ENCODE data around the gene ADAMTS2.

The ADAMTS2 gene

GRCh38 chr5:179265514-179266290 lies 79.6 kb downstream of the ADAMTS2 start:
- DNase-seq: no peak

DNA sequence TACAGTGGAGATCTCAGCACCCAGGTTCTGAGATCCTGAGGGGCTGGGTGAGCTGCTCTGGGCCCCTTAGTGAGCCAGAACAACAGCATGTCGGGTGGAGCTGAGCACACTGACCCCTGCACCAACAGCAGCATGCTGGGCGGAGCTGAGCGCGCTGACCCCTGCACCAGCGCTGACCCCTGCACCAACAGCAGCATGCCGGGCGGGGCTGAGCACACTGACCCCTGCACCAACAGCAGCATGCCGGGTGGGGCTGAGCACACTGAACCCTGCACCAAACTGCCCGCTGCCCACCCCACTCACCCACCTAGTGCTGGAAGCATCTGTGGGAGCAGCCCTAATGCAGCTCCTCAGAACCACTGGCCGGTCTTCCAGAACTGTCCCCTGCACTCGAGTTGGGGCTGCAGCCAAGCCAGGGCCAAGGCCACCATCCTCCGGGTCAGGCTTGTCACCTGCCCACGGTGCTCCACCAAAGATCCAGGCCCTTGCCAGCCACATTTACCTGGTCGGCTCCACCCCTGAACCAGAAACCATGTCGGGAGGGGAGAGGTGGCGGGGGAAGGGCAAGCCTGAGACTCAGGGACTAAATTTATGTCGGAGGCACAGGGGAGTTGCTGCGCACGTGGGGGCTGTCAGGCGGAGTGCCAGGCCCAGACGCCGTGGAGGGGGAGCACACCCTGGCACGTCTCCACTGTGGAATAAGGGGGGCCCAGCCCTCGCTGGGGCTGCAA lies 80.3 kb downstream of the ADAMTS2 start:
- DNase-seq: no peak

GRCh38 chr5:179264053-179264782 lies 81.0 kb downstream of the ADAMTS2 start:
- no peak for DNase-seq

DNA sequence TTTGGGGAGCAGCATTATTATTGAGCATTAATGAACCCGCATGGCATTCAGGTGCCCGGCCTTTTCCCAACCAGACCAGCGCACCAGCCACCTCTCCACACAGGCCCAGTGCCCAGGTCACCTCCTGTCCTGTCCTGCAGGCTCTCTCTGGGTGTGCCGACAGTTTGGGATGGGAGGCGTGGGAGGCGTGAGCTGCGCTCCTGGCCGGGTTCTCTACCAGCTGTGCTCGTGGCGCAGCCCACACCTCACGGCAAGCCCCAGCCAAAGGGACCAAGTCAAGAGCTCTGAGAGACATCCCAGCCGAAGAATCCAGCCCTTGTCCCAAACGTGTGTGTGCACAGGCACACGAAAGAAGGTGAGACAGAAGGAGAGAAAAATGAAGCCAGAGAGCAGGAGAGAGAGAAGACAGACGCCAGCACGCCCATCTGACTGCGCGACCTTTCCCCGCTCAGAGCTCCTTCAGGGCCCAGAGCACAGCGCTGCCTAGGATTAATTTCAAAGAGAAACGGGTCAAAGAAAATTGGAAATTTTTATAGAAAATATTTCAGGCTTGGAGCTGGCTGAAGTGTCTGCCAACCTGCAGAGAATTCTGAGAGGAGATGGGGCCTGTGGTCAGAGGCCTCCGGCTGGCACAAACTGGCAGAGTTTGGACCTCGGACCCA lies 81.7 kb downstream of the ADAMTS2 start:
- no peak for DNase-seq

DNA sequence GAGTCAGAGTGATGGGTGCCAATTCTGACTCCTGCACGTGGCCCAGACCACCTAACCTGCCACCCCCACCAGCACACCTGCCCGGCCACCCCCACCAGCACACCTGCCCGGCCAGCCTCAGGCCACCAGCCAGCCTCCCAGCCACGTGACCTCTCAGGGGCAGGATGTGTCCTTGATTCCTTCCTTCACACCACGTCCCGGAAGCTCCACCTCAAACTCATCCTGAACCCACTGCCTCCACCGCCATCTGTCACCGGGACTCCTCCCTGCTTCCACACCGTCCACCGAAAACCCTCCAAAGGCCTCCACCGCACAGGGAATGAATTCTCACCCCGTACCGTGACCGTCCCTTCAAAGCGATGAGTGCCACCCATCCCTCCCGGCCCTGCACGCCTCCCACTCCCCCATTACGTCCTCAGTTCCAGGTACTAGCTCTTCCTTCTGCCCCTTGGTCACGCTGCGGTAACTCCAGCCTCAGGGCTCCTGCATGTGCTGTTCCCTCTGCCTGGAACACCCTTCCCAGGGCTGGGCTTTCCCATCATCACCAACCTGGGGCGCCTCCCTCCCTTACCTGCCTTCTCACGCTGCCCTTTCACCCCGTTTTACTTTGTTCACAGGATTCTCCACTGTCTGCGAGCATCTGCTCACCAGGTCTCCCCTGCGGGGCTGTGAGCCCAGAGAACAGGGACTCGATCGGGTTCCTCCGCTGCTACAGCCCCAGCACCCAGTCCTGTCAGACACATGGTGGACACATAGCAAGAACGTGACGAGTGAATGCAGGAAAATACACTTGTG lies 82.9 kb downstream of the ADAMTS2 start:
- no peak for DNase-seq

DNA sequence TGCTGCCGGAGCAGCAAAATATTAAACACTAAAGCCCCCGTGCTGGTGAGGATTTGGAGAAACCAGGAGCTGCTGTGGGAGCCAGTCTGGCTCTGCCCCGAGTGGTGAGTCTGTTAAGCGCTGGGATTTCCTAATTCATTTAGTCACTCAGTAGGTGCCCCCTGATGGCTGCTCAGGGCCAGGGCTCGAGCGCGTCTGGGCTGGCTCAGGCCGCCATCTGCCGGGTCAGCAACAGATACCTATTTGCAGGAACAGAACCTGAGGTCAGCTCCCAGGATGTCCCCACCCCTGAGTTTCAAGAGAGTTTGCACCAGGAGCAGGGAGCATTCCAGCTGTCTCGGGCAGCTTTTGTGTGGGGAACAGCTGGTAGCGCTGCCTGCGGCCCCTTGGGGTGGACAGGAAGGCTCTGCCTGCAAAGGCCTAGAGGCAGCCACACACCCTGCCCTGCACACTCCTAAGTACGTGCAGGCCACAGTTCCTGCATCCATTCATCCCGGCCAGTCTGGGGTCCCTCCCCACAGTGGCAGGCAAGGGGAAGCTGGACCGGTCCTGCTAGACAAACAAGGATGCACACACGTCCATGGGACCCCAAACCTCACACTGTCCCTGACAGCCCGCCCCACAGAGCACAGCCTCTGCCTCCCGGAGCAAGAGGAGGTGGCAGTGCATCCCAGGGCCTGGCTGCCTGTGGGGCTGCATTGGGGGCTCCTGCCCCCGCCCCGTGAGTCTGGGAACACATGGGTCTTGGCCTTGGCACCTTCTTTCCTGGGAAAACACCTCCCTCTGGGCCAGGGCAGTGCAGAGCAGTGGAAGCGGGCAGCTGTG lies 83.7 kb downstream of the ADAMTS2 start:
- peak in 1 of 2 donors; percentile 30 for DNase-seq

- no peak for DNase-seq
Observed at GRCh38 chr5:179260324-179261070, 84.8 kb downstream of the ADAMTS2 start.

DNA sequence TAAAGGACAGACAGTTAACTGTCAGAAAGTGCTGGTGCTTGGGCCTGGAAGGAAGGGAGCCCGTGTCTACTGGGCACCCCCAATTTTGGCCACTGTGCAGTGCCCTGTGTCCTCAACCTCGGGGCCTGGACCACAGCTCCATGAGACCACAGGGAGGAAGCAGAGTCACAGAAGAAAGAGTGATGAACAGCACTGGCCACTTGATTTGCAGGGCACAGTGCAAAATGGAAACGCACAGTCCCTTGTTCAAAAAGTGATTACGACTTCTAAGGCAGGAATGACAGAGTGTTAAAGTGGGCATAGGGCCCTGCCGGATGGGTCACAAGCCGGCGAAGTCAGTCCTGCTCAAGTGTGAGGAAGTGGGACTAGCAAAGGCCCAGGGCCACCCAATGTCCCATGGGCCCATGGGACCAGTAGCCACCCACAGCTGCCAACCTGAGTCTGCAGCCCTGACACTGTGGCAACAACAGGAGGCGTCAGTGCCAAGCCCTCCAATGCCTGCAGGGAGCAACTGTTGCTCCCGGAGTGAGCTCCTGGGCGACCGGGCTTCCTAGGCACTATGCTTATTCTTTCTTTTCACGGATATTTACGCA lies 85.4 kb downstream of the ADAMTS2 start:
- DNase-seq: no peak

DNA sequence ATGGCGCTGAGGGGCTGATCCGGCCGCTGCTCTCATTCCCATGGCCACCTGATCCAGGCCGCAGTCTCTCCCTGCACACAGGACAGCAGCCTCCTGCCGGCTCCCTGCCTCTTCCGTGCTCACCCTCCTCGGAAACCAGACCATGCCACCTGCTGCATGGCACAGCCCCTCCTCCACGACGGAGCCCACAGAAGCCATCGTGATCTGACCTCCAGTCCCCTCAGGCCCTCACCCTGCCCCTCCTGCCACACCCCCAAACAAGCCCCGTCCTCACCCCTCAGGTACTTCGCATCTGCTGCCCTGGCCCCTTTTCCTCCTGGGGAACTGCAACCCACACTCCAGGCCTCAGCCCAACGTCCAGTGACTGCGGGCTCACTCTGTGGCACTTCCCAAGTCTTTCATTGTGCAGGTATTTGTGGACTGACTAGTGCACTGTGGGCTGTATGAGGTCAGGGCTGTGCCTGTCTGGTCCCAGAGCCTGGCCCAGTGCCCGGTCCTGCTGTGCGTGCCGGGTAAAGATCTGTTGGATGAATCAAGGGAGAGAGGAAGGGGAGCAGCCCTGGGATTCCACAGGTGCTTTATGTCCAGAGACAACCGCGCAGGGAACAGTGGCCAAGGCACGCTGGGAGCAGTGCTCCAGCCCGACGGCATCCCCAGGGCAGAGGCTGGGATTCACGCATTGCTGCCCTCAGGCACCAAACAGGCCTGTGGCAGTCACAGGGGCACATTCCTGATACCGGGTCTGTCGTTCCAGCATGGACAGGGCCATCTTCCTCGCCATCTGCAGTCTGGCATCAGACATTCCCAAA lies 86.1 kb downstream of the ADAMTS2 start:
- no peak for DNase-seq

GRCh38 chr5:179258001-179258921 lies 87.0 kb downstream of the ADAMTS2 start:
- DNase-seq: no peak

DNA sequence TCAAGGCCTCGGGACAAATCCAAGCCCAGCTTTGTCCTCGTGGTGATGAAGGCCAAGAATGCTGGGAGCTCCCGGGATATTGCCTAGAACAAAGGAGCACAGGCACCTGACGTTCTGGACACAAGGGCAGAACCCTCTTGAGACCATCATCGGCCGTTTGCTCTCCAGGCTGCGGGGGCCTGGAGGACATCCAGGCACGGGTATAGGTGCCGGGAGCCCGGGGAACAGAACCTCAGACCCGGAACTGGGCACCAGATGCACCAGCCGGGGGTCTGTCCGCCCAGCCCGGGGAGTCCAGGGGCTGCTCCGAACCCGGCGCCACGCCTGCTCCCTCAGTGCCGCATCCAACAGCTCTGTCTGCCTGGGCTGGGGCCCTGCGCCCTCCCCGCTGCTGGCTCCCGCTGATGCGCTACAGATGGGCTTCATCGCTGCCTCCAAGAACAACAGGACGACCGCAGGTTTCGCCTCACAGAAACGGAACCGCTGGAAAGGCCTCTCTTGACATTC lies 88.0 kb downstream of the ADAMTS2 start:
- DNase-seq: no peak

- DNase-seq: no peak
Observed at GRCh38 chr5:179256328-179257175, 88.7 kb downstream of the ADAMTS2 start.

DNA sequence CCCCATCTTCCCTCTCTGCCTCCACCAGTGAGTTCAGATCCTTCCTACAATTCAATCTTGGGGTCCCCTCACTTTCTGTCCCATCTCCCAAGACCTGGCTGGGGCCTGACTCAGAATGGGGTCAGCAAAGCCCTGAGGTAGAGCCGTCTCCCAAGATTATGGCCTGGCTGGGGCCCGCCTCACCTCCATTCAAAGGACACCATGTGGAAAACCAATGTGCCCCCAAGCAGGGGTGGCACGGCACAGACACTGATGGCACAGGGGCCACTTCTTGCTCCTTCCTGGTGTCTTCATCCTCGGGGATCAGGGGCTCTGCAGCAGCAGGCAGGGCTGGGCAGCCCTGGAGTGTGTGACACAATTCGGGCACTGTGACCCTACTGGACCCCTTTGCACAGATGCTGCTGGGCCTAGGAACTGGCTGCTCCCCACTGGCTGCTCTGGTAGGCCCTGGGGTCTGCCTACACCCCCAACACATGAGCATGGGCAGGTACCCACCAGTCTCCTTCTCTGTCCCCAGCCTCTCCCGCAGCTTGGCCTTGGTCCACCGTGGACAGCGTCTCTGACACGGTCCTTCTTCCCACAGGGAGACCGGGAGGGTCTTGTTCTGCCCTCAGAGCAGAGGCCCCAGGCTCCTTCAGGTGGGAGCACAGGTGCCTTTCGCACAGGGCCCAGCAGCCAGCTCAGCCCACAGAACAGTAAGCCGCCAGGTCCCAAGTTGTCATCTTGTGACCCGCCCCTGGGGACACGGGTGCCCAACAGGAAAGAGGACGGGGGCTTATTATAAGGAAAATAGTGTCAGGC lies 89.5 kb downstream of the ADAMTS2 start:
- no peak for DNase-seq

DNA sequence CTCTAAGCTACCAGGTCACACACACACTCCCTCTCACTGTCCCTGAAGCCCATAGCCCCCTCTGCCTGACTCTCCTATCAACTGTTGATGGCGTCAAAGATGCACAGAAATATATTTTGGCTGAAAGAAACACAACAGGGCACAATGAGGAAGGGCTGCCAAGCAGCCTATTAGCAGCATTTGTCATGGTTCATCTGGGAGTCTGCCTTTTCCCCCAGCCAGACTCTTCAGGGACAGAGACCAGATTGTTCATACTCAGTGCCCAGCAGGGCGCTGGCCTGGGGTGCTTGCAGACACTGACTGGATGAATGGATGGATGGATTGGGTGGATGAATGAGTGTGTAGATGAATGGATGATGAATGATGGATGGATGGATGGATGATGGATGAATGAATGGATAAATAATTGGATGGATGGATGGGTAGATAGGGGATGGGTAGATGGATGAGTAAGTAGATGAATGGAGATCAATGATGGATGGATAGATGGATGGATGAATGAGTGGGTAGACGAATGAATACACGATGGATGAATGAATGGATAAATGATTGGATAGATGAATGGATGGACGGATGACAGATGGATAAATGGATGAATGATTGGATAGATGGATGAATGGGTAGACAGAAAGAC lies 90.5 kb downstream of the ADAMTS2 start:
- DNase-seq: no peak

- DNase-seq: no peak
Observed at GRCh38 chr5:179253730-179254129, 91.5 kb downstream of the ADAMTS2 start.
